ENCODE data around the gene ZBED1.
"Not testable (repeated sequence)": the region's sequence is repeated elsewhere in the genome, so short reads cannot be mapped to it uniquely, and the experiment has no call there.

The ZBED1 gene

DNA sequence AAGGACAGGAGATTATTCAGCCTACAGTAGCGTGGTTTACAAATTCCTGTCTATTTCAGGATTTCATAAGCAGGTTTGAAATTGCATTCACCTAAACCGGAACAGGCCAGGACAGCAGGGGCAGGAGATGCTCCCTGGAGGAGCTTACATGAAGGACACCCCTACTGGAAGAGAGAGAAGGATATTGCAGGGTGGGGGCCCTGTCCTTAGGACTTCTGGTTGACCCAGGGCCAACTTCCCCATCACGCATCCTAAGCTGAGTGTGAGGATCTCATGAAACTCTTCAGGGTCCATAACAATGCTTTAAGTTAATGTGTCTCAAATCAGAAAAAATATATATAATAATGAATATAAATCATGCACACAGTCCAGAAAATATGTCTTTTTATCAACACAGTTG lies 6.4 kb upstream of the ZBED1 start:
- TF ChIP-seq, protein P1, sequence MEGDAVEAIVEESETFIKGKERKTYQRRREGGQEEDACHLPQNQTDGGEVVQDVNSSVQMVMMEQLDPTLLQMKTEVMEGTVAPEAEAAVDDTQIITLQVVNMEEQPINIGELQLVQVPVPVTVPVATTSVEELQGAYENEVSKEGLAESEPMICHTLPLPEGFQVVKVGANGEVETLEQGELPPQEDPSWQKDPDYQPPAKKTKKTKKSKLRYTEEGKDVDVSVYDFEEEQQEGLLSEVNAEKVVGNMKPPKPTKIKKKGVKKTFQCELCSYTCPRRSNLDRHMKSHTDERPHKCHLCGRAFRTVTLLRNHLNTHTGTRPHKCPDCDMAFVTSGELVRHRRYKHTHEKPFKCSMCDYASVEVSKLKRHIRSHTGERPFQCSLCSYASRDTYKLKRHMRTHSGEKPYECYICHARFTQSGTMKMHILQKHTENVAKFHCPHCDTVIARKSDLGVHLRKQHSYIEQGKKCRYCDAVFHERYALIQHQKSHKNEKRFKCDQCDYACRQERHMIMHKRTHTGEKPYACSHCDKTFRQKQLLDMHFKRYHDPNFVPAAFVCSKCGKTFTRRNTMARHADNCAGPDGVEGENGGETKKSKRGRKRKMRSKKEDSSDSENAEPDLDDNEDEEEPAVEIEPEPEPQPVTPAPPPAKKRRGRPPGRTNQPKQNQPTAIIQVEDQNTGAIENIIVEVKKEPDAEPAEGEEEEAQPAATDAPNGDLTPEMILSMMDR (IDR thresholded peaks at IDR 0.05) = no peak
- no peak for TF ChIP-seq ZFX (IDR thresholded peaks at IDR 0.05; ENCODE audit: borderline replicate concordance)
- H3K27ac ChIP-seq = no peak overlapping the region

DNA sequence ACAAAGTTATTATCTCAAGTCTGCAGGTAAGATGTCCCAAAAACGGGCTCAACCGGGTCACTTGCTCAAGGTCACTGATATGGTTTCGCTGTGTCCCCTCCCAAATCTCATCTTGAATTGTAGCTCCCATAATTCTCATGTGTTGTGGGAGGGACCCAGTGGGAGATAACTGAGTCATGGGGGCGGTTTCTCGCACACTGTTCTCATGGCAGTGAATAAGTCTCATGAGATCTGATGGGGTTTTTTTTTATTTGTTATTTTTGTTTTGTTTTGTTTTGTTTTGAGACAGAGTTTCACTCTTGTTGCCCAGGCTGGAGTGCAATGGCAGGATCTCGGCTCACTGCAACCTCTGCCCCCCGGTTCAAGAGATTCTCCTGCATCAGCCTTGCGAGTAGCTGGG lies 4.6 kb upstream of the ZBED1 start:
- not testable (repeated sequence) for H3K27ac ChIP-seq

DNA sequence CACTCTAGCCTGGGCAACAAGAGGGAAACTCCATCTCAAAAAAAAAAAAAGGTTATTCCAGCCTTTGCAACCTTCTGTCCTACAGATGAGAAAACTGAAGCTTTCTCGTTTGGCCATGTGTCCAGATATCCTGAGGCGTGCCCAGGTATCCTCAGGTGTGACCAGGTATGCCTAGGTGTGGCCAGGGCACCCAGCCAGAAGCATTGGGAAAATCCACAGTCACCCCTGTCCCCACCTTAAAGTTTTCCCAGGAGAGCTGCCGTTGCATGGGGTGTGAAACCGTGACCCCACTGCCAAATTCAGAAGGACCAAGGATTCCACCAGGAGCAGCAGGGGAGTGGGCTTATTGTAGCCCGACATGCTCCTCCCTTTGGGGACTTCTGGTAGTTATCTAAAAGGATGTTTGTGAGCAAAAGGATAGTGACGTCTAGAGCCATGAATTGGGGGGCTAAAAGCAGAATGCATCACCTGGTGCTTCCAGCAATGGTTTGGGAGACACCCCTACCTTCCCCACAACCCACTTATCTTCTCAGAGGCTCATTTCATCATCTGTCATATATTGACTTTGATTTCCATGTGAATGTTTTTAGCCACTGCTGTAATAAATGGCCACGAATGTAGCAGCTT lies 4.0 kb upstream of the ZBED1 start:
- no peak overlapping the region for H3K27ac ChIP-seq
- TF ChIP-seq, protein P1 (IDR thresholded peaks at IDR 0.05) = no peak
- TF ChIP-seq ZFX (IDR thresholded peaks at IDR 0.05; ENCODE audit: borderline replicate concordance) = no peak

DNA sequence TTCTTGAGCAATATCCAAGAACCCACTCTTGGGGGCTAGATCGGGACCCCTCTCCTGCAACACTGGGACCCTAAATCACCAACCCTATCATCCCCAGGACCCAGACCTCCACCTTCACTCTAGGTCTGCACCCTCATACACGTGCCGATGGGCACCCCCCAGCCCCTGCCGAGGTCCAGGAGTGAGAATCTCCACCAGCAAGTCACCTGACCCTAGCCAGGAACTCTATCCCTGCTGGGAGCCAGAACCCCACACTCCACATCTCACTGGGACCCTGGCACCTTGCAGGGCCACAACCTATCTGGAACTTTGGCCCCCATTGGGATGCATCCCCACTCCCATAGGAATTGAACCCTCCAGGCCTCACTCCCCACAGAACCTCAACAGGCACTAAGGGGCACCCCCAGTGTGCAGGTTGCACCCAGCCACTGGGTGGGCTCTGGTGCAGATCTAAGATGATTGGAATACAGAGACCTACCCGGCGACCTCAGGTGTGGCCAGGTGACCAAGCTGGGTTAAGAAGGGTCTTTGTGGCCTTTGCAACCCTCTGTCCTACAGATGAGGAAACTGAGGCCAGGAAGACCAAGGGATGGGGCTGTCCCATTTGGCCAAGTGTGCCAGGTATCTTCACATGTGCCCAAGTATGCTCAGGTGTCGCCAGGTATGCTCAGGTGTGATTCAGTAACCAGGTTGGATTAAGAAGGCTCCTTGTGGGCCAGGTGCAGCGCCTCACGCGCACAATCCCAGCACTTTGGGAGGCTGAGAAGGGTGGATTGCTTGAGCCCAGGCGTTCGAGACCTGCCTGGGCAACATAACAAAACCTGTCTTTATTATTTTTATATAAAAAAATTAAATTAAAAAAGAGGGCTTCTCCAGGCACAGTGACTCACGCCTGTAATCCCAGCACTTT lies 3.1 kb upstream of the ZBED1 start:
- no peak for TF ChIP-seq ZFX (IDR thresholded peaks at IDR 0.05; ENCODE audit: borderline replicate concordance)
- TF ChIP-seq, protein P1 (IDR thresholded peaks at IDR 0.05) = no peak
- H3K27ac ChIP-seq = no peak overlapping the region

DNA sequence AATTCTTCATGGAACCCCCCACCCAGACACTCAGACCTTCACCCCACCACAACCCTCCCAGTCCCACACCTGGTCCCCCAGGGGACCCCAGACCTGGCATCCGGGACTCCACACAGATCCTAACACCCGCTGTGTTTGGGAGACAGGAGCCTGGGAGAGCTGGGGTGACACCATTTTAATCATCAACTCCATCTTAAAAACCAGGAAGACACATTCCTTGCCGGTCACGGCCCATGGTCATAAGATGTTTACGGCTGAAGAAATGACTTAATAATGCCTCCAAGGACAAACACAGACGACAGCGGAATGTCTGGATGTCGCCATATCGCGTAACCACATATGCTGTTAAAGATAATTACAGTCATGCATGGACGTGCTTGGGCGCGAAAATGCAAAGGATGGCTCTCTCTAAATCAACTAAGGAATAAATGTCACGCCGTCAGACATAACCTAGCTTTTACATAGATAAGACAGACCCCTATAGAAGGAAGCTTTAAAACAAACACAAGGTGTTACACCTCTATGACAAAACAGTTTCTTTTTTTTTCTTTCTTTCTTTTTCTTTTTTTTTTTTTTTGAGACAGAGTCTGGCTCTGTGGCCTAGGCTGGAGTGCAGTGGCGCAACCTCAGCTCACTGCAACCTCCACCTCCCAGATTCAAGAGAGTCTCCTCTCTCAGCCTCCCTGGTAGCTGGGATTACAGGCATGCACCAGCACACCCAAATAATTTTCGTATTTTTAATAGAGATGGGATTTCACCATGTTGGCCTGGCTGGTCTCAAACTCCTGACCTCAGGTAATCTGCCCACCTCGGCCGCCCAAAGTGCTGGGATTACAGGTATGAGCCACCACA lies 2.1 kb upstream of the ZBED1 start:
- TF ChIP-seq, protein P1 (IDR thresholded peaks at IDR 0.05) = no peak
- TF ChIP-seq ZFX (IDR thresholded peaks at IDR 0.05; ENCODE audit: borderline replicate concordance) = no peak
- H3K27ac ChIP-seq = peak overlapping the region; percentile 49

DNA sequence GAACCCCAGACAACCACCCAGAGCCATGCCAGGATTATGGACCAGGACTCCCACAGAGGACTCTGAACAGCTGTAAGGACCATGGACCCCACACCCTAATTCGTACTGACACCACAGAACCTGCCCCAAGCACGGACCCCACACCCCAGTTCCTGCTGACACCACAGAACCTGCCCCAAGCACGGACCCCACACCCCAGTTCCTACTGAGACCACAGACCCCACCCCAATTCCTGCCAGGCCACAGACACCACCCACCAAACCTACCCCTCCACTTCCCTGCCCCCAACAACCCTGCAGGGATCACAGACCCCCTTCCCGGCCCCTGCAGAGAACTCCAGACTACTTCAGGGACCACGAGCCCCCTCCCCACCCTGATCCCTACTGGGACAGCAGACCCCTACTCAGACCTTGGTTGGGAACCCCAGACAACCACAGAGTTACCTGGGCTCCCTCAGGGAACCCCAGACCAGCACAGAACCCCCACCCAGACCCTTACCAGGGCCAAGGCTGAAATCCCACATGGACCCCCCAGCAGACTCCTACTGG lies 1.4 kb upstream of the ZBED1 start:
- peak overlapping the region; percentile 49 for H3K27ac ChIP-seq
- TF ChIP-seq ZFX (IDR thresholded peaks at IDR 0.05; ENCODE audit: borderline replicate concordance) = no peak
- TF ChIP-seq, protein P1 (IDR thresholded peaks at IDR 0.05) = no peak

DNA sequence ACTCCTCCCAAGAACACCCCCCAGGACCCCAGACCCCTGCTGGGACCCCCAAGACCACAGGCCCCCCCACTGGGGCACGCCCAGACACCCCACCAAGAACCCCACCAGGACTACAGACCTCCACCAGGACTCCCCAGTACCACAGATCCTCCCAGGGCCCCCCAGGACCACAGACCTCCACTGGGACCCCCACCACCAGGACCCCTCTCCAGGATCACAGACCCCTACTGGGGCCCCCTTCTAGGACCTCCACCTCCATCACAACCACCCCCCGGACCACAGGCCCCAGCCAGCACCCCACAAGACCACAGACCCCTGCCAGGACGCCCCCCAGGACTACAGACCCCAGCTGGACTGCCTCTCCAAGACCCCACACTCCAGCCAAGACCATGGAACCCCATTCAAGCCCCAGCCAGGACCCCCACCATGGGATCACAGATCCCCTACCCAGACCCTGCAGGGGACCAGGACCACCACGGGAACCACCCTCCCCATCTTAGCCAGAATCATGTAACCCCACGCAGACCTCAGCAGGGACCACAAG lies 855 bp upstream of the ZBED1 start:
- TF ChIP-seq, protein P1 (IDR thresholded peaks at IDR 0.05) = no peak
- TF ChIP-seq ZFX (IDR thresholded peaks at IDR 0.05; ENCODE audit: borderline replicate concordance) = no peak
- H3K27ac ChIP-seq = peak overlapping the region; percentile 49; the same call in 1 of the 2 replicates
